Central memory CD4-positive, alpha-beta T cell (primary cell): ENCODE results near the gene ARHGAP24.

Source experiments
- DNase-seq: peaks from one replicate; pipeline ENCODE4 v3.0.0; 2022

Gene ARHGAP24

GRCh38 chr4:86043755-86044592 lies 569.0 kb downstream of the ARHGAP24 start:
- no peak for DNase-seq

DNA sequence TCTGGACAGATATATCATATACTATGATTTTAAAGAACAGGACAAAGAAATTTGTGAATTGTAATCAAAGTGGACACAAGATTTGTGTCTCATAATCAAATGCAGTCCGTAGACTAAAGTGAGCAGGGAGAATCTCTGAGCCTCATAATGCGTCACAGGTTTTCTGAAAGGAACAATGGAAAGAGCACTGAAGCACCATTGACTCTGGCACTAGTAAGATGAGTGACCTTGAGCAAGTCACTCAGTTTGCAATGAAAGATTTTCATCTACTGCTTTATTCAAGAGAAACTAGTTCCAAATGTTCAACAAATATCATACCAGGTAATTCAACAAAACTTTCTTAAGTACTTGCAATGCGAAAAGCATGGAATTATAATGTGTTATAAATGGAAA lies 569.6 kb downstream of the ARHGAP24 start:
- no peak for DNase-seq

- DNase-seq: no peak
These were observed 573.5 kb downstream of the ARHGAP24 start for GRCh38 chr4:86048426-86048825.

GRCh38 chr4:86050496-86050895 lies 575.5 kb downstream of the ARHGAP24 start:
- no peak for DNase-seq
